Stimulated activated CD8-positive, alpha-beta memory T cell treated with anti-CD3 and anti-CD28 coated beads, Interleukin-12 subunit alpha, Interleukin-12 subunit beta, amount 100 ng/mL, for 1 hour (primary cell): ENCODE data around the gene TENM3.

ENCODE experiments used
- DNase-seq: peaks from one replicate; pipeline ENCODE4 v3.0.0-alpha.2; 2020; ENCODE audit warnings: low read depth

TENM3 gene

DNA sequence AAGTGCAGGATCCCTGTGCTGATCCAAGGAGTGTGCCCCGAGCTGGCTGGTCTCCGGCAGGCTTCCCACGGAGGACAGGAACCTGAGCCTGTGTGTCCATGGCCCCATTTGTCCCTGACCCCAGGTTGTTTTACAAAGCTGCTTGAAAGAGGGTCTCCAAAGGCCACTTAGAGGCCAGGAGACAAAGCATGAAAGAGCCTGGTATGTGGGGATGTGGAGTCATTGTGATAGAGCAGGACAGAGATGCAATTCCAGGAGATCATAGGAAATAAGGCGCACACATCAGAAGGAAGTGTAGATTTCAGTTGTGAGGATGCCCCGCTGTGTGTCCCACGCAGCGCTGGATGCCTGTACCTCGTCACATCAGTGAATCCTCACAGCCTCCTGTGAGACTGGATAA lies 48.0 kb downstream of the TENM3 start:
- no peak for DNase-seq

DNA sequence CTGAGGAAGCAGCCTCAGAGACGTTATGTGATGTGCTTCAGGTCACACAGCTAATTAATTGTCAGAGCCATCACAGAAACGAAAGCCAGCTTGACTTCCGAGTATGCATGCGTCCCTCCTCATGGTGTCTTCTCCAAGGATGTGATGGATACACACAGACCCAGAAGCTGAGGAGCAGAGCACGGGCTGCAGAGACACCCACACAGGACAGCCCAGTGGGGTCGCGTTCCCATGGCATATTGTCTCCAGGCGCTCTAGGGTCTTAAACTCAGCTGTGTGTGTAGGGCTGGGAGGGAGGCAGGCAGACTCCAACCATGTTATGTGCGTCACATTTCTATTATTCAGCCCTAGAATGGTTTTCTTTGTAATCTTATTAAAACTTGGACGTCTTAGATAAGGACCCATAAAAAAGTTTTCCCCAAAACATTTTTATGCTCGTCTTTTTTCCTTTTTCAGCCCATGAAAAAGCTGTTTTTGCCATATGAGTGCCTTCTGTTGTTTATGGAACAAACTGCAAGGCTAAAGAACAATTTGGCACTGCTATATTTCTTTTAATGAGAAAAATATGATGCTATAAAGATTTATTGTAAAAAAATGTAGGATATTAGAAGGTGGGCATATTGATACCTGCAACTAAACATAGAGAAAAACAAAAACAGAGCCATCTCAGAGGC lies 48.5 kb downstream of the TENM3 start:
- no peak for DNase-seq

DNA sequence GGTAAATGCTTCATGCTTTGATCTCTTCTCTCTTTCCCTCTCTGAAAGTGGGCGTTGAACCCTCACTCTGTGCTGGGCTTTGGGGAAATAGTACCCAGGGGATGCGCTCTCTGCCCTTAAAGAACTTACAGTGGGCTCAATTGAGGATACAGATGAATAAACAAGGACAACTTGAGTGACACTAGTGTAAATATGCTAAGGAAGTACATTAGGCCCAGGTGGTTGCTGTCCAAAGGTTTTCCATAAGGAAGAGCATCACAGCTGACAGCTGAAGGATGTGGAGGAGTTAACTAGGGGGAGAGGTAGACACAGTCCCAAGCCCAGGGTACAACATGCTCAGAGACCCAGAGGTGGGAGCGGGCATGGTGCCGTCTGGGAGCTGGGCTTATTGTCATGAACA lies 49.4 kb downstream of the TENM3 start:
- DNase-seq = no peak

DNA sequence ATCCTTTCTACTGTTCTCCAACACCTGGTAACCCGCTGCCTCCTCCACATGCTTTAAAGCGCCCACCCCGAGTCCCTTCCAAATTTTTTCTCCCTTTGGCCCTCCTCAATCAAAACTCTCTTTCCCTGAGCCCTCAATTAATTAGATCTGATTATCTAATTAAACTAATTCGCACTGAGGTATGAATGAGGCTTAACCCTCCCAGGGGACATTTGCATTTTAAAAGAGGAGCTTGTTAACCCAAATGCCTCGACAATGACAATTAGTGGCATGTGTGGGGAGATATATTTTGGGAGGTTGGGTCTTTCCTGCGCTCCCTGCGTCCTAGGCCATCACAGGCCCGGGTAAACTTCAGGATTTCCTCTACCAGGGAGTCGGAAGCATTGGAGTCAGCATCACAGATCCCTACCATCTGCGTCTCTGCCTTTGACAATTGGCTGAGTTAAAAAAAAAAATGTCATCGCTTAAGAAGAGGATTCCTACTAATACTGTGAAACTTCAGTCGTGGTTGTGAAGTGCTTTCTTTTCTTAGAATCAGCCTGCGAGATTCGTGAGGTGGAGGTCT lies 50.6 kb downstream of the TENM3 start:
- no peak for DNase-seq

DNA sequence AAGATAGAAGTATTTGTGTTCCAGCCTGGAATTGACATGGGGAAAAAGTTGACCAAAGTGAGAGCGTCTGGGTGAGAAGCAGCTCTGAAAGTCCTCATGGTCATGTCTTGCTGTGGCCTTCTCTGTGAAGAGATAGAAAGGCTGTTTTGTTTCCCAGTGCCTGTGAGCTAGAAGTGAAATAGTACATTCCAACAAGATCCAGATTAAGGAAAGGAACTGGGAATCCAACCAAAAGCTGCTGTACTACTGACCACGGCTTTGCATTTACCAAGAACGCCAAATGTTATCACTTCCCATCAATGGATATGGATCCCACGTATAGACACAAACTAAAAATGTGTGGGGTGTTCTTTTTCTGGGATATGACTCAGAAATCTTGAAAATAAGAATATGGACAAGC lies 51.2 kb downstream of the TENM3 start:
- no peak for DNase-seq

DNA sequence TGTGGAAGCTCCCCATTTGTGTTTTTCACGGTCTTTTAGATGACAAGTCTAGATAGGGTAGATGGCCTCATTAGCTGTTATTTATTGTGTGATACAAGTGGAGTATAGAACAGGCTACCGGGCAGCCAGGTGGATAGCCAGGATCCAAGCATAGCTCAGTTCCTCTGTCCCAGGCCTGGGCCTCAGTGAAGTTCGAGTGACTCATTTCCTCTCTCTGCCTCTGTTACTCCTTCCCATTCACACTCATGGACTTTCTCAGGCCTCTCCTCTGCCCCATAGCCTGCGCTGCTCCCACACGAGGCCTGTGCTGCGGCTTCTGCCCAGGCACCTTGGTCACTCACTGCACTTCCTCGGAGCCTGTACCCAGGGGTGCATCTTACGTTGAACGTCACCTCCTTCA lies 54.5 kb downstream of the TENM3 start:
- DNase-seq = no peak

DNA sequence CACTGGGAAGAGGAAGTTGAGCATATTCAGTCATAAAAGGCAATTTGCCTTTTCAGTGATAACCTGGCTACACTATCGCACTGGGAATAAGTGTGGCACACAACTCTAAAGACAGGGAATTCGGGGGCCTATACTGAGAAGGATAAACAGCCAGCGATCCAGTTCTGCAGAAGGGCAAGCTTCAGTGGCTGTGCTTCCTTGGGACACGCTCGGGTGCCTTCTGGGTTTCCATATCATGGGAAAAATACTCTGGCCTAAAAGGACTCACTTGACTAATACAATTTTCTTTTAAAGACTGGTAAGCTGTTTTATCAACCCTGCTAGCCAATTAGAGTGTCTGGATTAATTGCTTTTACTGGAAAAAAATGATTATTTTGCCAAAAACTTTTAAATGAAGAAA lies 58.5 kb downstream of the TENM3 start:
- DNase-seq = no peak

DNA sequence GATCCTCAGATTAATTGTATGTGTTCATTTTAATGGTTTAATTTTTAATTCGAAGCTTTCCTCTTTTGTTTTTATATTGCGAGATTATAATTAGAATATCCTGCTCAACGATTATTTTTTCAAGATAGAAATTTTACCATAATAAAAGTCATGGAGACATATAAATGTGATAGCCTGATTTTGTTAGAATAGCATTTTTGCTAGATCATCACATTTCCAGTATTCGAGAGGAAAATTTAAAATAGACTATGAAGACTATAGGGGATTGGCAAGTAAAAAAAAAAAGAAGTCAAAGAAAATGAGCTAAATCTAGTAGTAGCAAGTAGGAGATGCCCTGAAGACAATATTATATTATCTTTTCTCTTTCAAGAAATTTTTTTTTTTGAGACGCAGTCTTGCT lies 60.6 kb downstream of the TENM3 start:
- DNase-seq = no peak

DNA sequence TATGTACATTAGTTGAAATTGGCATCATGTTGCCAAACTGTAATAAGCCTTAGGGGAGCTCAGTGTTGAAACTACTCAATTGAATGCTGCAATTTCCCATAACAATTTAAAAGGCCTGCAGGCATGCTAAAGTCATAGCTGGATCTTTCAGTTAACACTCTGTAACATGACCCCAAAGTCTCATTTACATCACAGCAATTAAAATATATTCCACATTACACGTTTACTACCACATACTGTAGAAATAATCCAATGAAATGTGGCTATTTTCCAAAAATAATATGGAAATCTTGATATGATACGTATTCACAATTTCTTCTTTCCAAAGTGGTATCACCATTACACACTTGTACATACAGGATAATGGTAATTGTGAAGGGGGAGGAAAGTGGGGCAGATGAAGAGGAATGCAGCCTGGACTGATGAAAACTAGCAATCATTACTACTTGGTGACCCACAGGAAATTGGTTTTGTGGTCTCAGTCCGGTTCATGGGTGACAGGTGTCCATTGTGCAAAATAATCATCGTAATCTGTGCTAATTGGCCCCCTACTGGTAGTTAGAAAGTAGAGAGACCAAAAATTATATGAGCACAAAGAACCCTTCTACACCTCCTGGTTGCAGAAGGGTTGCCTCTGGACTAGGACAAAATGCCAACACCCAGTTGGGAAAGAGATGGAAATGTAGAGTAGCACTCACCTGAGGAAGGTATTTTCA lies 63.7 kb downstream of the TENM3 start:
- DNase-seq = no peak

DNA sequence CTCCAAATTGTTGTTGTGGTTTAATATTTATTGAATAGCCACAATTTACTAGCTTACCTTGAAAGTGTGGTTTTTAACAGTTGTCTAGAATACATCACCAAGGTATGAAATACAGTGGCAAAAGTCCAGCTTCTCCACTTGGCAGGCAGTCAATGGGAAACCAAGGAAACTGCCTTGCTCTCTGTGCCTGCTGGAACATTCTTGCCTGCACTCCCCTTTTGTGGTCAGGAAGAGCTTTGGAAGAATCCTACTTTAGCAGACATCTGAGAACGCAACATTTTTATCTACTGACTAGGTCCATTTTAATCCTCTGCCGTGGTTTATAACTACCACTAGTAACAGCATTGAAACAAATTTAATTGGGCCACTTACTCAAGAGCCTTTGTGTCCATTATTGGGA lies 64.5 kb downstream of the TENM3 start:
- no peak for DNase-seq

DNA sequence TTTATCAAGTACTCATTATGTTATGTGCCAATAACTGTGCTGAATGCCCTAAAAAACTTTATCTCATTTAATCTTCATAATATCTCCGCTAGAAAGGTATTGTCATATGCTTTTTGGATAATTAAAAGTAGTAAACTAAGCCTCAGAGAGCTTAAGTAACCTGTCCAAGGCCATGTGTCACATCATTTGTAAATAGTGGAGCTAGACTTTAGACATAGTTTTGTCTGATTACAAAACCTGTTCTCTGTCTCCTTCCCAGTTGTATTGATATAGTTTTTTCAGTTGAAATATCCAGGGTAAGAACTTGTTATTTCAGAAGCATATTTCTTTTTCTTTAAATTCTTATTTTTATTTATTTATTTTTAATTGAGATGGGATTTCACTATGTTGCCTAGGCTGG lies 66.7 kb downstream of the TENM3 start:
- DNase-seq = no peak

DNA sequence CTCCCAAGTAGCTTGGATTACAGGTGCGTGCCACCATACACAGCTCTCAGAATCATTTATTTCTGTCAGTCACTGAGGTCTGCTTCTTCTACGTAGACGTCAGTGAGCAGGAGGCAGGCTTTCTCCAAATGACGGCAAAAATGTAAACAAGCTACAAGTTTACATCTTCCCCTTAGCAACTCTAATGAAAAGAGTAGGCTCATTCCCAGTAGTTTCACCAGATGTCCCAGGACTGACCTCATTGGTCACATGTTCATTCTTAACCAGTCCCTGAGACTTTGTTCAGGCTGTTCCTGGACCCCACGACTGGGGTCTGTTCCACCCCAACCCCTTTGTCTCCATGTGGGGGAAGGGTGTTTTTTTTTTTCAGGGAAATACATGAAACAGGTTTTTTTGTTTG lies 67.1 kb downstream of the TENM3 start:
- no peak for DNase-seq

DNA sequence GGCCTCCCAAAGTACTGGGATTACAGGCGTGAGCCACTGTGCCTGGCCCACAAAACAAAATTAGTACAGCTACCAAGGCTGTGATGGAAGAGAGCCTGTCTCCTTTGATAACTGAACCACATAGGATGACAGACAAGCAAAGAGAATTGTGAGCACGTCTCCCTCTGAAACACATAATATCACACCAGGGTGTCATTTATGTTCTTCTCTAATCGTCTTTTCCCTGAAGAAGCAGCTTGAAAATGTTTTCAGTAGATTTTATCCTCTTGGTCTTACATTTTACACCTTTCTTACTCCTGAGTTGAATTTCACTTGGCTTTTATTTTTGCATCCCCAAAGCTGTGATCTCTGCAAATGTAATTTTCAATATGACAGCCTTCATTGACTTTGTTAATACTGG lies 67.8 kb downstream of the TENM3 start:
- DNase-seq = no peak

DNA sequence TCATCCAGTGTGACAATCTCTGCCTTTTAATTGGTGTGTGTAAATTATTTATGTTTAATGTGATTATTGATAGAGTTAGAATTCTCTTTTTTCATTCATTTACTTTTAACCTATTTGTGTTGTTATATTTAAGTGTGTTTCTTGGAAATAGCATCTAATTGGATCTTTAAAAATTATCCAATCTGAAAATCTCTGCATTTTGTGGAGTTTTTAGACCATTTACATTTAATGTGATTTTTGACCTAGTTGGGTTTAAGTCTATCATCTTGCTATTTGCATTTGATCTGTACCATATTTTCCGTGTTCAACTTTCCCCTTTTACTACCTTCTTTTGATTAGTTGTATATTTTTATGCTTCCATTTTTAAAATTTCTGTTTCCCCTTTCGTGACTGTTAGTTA lies 71.3 kb downstream of the TENM3 start:
- DNase-seq = no peak

DNA sequence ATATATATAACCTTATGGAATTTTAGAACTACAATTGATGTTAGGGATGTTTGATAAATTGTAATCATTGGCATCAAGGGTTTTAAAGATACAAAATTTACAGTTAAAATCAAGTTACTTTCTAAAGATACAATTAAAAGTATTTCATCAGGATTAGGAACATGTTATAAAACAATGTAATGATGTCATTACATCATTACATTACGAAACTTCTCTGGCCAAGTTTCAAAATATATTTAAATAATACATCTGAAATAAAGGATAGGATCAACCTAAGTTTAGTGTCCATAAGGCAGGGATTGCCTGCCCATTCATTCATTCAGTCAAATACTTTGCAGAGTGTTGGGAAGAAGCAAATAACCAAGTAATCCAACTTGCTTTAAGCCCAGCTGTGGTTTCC lies 75.1 kb downstream of the TENM3 start:
- no peak for DNase-seq

DNA sequence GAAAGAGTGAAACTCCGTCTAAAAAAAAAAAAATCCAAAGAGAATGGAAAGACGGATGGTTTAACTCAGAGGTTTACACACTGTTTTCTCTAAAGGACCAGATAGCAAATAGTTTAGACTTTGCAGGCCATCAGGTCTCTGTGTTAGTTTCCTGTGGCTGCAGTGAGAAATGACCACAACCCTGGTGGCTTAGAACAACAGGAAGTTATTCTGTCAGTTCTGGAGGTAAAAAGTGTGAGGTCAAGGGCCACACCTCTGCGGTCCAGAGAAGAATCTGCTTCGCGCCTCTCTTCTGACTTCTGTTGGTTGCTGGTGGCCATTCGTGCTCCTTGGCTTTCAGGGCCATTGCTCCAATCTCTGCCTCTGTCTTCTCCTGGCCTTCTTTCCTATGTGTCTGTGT lies 76.9 kb downstream of the TENM3 start:
- DNase-seq = no peak

DNA sequence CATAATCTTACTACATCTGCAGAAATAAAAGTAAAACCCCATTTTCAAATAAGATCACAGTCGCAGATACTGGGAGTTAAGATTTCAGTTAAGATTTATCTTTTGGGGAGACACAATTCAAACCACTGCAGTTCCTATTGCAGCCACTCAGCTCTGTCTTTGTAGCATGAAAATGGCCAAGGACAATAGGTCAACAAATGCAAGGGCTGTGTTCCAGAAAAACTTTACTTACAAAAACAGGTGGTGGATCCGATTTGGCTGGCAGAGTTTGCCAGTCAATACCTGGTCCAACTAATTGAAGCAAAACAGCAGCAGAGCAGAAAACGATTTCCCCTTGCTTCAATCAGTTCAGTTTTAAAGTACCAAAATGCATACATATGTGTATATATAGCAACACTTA lies 77.4 kb downstream of the TENM3 start:
- no peak for DNase-seq

DNA sequence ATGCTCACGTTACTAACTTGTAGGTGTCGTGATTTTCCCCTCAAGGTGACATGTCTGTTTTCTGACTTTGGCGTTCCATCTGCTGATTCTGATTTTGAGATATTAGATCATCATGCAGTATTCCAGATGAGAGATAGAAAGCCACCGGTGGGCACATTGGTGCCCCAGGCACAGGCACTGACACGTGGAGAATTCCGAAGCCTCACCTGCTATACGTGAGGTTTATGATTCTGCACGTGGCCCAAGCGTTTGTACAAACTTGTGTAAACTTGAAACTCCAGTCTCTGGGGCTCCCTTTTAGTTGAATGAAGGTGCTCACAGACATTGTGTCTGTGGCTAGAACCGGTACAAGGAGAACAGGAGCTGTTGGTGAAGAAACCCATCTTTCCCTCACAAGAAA lies 81.1 kb downstream of the TENM3 start:
- no peak for DNase-seq

DNA sequence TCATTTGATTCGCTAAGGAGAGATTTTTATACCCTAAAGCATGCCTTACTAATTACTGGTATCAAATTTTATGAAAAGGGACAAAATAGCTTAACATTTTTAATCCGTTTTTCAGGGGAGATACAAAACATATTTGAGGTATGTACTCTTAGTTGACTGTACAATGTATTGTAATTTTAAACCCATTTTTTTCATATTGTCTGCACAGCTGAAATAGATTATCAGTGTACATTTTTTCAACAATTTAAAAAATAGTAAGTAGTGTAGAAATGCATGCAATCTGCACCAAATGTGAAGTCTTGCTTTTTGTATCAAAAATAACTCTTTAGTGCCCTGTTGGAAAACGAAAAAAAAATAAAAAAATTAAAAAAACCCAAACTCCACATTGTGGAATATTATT lies 82.2 kb downstream of the TENM3 start:
- no peak for DNase-seq

DNA sequence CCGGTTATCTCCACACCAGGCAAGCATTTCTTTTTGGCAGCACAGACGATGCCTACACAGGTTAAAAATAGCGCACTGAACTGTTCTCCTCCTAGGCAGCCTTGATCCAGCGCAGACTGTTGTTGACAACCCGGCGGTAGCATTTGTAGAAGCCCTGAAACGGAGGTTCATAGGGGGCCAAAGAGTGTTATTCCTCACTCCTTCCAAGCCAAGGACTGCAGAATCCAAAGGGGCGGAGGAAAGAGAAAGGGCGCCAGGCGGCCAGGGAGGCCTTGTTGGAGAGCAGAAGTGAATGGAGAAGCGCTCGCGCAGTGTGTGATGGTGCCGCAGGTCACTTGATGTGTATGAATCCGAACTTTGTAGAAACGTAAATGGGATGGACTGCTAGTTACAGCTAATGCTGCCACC lies 82.7 kb downstream of the TENM3 start:
- DNase-seq = no peak

DNA sequence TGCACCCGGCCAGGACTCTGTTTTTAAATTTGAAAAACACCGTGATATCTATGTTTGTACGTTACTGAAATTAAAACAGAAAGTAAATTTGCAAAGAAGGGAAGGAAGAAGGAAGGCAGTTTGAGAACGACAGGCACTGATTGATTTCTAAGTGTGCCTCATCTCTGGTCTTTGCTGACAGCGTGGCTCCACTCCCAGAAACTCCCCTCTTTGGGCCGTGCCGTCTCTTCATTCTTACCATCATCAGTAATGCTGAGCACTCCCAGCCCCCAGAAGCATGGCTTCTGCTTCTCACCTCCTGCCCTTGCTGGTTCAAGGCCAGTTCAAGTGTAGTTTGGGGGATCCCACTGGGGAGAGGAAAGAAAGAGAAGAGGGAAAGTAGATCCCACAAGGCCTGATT lies 85.3 kb downstream of the TENM3 start:
- no peak for DNase-seq

DNA sequence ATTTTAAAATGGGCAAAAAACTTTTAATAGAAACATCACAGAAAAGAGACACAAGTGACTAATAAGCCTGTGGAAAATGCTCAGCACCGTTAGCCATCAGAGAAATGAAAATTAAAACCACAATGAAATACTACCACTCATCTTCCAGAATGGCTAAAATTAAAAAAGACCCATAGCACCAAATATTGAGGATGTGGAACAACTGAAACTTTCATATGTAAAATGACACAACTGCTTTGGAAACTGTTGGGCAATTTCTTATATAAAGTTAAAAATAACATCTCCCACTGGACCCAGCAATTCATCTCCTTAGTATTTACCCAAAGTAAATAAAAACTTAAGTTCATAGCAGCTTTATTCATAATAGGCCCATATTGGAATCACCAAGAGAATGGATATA lies 94.2 kb downstream of the TENM3 start:
- no peak for DNase-seq

DNA sequence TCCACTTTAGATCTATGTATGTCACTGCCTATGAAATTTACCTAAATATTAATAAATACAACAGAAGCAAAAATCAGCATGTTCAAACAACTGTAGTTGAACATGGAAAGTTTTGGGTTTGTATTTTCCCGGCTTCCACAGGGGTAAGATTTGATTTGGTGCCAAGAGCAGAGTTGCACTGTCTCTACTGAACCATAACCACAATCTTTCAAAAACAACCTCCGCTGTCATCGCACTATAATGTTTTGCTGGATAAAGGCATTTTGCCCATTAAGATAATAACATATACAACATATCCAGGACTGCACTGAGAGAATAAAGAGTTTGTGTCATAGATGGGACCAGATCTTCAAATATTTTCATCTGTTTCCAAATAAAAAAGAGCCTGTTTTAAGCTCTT lies 94.9 kb downstream of the TENM3 start:
- DNase-seq = no peak

DNA sequence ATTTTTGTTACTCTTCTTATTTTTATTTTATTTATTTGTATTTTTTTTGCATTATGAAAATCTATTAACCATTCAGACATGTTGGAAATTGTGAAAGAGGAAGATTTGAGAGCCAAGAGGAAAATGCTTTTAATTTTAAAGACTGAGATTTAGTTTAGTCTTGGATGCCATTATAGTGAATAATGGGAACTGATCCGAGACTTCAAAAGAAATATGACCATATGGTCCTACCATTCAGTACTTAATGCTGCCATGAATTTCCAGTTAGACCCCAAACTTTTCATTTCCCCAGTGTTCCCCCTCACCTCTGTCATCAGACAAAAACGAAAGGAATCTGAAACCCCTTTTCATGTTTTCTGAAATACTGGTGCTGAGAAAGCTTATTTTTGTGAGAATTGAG lies 95.5 kb downstream of the TENM3 start:
- no peak for DNase-seq
